Testis (tissue), 3 donors: ENCODE data around the gene SMOC1. TPM values are rescaled to one million over a fixed set of nuclear protein-coding genes. Genes with fewer than 3 reads are reported as not detected.
"Not testable (repeated sequence)": the region's sequence is repeated elsewhere in the genome, so short reads cannot be mapped to it uniquely, and the experiment has no call there.

Source experiments
- DNase-seq: peaks from one replicate; pipeline ENCODE4 v3.0.0-alpha.2; 2019
- H3K27ac ChIP-seq, 2 donors: fragments of 200-600 bp; sonication (generic); one replicate each; pipeline ENCODE4 v1.5.1; 2019
- H3K27me3 ChIP-seq: fragments of 200-600 bp; sonication (generic); one replicate; pipeline ENCODE4 v1.5.1; 2019
- H3K36me3 ChIP-seq: fragments of 200-600 bp; sonication (generic); one replicate; pipeline ENCODE4 v1.5.1; 2017; ENCODE audit warnings: low read depth; ENCODE audit errors: missing control alignments
- H3K4me1 ChIP-seq: fragments of 200-600 bp; sonication (generic); one replicate; pipeline ENCODE4 v1.5.1; 2019
- H3K4me3 ChIP-seq, 2 donors: fragments of 200-600 bp; sonication (generic); one replicate each; pipeline ENCODE4 v1.5.1; 2017 to 2019
- H3K9me3 ChIP-seq: fragments of 200-600 bp; sonication (generic); one replicate; pipeline ENCODE4 v1.5.1; 2017
- POLR2A ChIP-seq: fragments of 450-650 bp; IDR thresholded peaks from one replicate; pipeline ENCODE4 v1.6.1; 2017; ENCODE audit warnings: antibody characterized with exemption, mild to moderate bottlenecking, moderate library complexity
- WGBS, 2 donors: methylation state at CpG; one replicate each; pipeline ENCODE4 v1.1.5; 2018; 5-methylcytosine and 5-hydroxymethylcytosine counted together
- intact Hi-C: fragments of 100-400 bp; cut with DNase I; formaldehyde crosslinking; loops from one replicate; pipeline ENCODE4 v1.15.1; 2023; ENCODE audit warnings: low total_unique reads
- polyA plus RNA-seq: library from polyadenylated mRNA; stranded (reverse); fragments of 350-450 nt; fragmentation: Illumina TruSeq; extraction: RNeasy Lipid Tissue Mini Kit (QIAGEN cat#74804); gene quantifications from one replicate; pipeline ENCODE4 v1.2.3, GENCODE V29; 2014; ENCODE audit warnings: low read depth, low replicate concordance; ENCODE audit not compliant: insufficient read depth
- total RNA-seq, 2 donors: library from RNA; depleted of rRNA; stranded (reverse); fragments of >200 nt; gene quantifications; one replicate each; pipeline ENCODE4 v1.2.3, GENCODE V29; 2016
- TF ChIP-seq, protein P1 (sequence below), 3 experiments: fragments of 450-650 bp in 2 of 3; fragments of 200-600 bp in 1 of 3; sonication (generic) in 1 of 3; IDR thresholded peaks; one replicate each; pipeline ENCODE4 v1.5.1; 2016 to 2019; ENCODE audit warnings: antibody characterized with exemption in 3 of 3, mild to moderate bottlenecking in 2 of 3, moderate library complexity in 1 of 3

Gene SMOC1
- total and polyA plus RNA-seq, 3 donors from 2014 or later = 88.2 to 248 (median 143) TPM

DNA sequence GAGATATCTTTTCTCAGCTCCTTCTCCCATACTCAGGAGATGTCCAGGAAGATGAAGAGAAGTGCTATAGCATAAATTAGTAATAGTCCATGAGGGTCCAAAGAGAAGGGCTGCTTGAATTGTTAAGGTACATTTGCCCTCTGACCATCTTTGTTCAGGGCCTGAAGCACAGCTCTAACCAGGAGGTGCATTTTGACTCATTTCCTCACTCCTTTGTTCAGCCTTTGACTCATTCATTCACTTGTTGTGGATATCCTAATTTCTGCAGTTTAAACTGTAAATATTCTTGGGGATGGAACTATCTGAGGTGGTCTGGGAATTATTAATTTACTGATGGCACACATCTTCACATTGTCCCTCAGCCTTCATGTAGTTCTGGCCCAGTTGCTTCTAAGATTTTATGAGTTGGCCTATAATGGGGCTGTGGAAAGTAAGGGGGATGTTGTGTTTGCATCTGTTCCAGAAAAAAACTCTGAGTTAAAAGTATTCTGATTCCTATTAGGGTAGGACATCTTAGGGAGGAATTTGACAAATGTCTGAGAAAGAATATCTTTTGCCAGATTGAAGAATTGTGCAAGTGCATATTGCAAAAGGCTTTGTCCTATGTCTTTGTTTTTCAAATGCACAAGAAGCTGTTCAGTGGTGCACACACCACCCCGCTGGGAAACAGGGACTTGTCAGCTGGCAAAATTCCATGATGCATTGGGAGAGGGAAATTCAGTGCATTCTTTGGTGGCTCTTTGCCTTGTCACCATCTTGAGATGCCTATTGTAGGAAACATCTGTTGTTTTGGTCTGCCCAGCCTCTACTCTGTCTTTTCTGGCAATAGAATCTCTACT, 22.1 kb downstream of the SMOC1 start:
- H3K4me1 ChIP-seq = peaks cover 8% of the 10 kb centered on the region
- TF ChIP-seq, protein P1, sequence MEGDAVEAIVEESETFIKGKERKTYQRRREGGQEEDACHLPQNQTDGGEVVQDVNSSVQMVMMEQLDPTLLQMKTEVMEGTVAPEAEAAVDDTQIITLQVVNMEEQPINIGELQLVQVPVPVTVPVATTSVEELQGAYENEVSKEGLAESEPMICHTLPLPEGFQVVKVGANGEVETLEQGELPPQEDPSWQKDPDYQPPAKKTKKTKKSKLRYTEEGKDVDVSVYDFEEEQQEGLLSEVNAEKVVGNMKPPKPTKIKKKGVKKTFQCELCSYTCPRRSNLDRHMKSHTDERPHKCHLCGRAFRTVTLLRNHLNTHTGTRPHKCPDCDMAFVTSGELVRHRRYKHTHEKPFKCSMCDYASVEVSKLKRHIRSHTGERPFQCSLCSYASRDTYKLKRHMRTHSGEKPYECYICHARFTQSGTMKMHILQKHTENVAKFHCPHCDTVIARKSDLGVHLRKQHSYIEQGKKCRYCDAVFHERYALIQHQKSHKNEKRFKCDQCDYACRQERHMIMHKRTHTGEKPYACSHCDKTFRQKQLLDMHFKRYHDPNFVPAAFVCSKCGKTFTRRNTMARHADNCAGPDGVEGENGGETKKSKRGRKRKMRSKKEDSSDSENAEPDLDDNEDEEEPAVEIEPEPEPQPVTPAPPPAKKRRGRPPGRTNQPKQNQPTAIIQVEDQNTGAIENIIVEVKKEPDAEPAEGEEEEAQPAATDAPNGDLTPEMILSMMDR (IDR thresholded peaks at IDR 0.05) = no peak
- no peak for TF ChIP-seq POLR2A
- no peak for DNase-seq
- H3K27me3 ChIP-seq = no peaks in the 10 kb centered on the region
- no peaks in the 10 kb centered on the region for H3K9me3 ChIP-seq
- H3K27ac ChIP-seq = no peak overlapping the region
- no peaks in the 10 kb centered on the region for H3K36me3 ChIP-seq
- intact Hi-C loops = no loop called here
- H3K4me3 ChIP-seq = no peak overlapping the region
- 36 to 68% methylated on average over 1 of the region's 1 CpG for WGBS, 2 donors

DNA sequence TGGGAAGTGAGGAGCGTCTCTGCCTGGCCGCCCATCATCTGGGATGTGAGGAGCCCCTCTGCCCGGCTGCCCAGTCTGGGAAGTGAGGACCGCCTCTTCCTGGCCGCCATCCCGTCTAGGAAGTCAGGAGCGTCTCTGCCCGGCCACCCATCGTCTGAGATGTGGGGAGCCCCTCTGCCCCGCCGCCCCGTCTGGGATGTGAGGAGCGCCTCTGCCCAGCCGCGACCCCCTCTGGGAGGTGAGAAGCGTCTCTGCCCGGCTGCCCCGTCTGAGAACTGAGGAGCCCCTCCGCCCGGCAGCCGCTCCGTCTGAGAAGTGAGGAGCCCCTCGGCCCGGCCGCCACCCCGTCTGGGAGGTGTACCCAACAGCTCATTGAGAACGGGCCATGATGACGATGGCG, 23.8 kb downstream of the SMOC1 start:
- intact Hi-C loops, H3K4me3 ChIP-seq, H3K36me3 ChIP-seq, DNase-seq, H3K9me3 ChIP-seq, H3K27me3 ChIP-seq, H3K4me1 ChIP-seq, H3K27ac ChIP-seq: not testable (repeated sequence)
- WGBS, 2 donors = 89 to 91% methylated on average over 19 to 29 of the region's 29 CpGs

DNA sequence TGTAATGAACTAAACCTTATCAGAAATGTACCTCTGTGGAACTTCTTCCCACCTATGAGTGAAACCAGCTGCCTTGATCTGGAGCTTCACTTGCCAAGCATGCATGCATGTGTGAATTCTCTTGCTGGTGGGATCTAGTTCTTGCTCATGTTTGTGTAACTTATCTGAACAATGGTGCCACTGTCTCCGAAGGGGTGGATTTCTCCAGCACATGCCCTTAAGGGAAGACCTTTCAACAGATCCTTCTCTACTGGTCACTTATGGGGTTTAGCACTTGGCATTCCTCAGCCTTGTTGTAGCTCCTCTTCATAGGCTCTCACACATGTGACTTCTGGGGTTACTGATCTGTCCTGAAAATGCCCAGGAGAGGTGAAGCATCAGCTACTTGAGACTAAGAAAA, 25.0 kb downstream of the SMOC1 start:
- intact Hi-C loops = no loop called here
- no peaks in the 10 kb centered on the region for H3K36me3 ChIP-seq
- WGBS, 2 donors = 81 to 88% methylated on average over 1 of the region's 1 CpG
- H3K27me3 ChIP-seq = no peaks in the 10 kb centered on the region
- no peak overlapping the region for H3K27ac ChIP-seq
- H3K4me1 ChIP-seq = peaks cover 14% of the 10 kb centered on the region
- no peak overlapping the region for H3K4me3 ChIP-seq
- TF ChIP-seq POLR2A = no peak
- TF ChIP-seq, protein P1 (IDR thresholded peaks at IDR 0.05) = no peak
- DNase-seq = no peak
- H3K9me3 ChIP-seq = no peaks in the 10 kb centered on the region

DNA sequence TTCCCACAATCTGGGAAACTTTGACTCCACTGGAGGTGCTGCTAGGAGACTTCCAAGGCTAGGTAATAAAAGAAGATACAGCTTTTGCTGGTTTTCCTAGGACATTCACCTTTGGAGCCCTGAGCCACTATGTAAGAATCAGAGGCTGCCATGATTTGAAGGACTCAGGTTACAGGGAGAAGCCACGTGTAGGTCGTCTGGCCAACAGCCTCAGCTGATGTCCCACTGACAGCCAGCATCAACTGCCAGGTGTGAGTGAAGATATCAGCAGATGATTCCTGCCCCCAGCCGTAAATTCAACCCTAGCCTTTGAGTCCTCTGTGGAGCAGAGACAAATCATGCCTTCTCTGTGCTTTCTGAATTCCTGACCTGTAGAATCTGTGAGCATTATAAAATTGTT, 27.0 kb downstream of the SMOC1 start:
- Histone ChIP-seq H3K27me3 (no peaks in the 10 kb centered on the region), H3K36me3 (no peaks in the 10 kb centered on the region), H3K9me3 (no peaks in the 10 kb centered on the region), H3K4me3 (no peak overlapping the region), H3K4me1 (peaks cover 14% of the 10 kb centered on the region), H3K27ac (no peak overlapping the region)
- TF ChIP-seq, protein P1 (IDR thresholded peaks at IDR 0.05) = no peak
- no peak for TF ChIP-seq POLR2A
- no peak for DNase-seq
- WGBS, 2 donors = 38 to 40% methylated on average over 3 of the region's 3 CpGs
- intact Hi-C loops = no loop called here

DNA sequence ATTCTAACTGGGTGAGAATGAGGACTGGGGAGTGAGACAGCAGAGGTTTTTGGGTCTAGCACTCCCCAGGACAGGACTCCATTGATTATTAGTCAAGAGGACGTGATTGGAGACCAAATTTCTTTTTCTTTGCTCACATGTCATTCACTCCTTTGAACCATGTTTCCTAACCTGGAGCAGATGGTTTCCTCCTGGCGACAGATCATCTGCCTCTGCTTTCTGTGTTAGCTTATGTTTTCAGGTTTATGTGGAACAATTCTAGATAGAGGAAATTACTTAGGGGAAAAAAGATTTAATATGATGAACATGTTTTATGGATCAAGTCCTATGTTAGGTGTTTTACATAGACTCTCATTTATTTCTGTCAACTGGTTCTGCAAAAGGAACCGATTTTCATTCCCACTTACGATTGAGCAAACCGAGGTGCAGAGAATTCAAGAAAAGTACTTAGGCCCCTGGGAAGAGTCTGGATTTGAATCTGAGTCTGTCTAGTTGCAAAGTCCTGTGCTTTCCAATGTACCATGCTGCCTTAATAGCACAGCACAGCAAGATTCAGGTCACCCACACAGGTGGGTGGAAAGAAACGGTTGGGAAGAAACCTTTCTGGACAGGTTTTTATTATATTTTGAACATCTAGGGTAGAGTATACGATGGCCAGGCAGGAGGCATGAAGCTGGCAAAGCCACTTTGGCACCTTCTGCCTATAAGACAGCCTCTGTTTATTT, 30.8 kb downstream of the SMOC1 start:
- Histone ChIP-seq H3K27me3 (no peaks in the 10 kb centered on the region), H3K36me3 (no peaks in the 10 kb centered on the region), H3K9me3 (no peaks in the 10 kb centered on the region), H3K4me1 (peaks cover 18% of the 10 kb centered on the region), H3K27ac (no peak overlapping the region), H3K4me3 (no peak overlapping the region)
- 82 to 89% methylated on average over 7 of the region's 7 CpGs for WGBS, 2 donors
- DNase-seq = no peak
- TF ChIP-seq POLR2A = no peak
- TF ChIP-seq, protein P1 (IDR thresholded peaks at IDR 0.05) = no peak
- intact Hi-C loops = no loop called here
